SU-DHL-6 (cell line): ENCODE measurements around the gene POR.
"Not testable (repeated sequence)": the region's sequence is repeated elsewhere in the genome, so short reads cannot be mapped to it uniquely, and the experiment has no call there.

ENCODE experiments used
- H2AFZ ChIP-seq: fragments of 200-600 bp; sonication (generic); 2 replicates; pipeline ENCODE4 v1.6.1; 2014; ENCODE audit warnings: low read depth, mild to moderate bottlenecking, moderate library complexity, mixed read lengths, antibody characterized with exemption, low read length; ENCODE audit not compliant: severe bottlenecking
- H3F3A ChIP-seq: fragments of 200-600 bp; shearing (Covaris generic); 2 replicates; pipeline ENCODE4 v1.6.0; 2016; ENCODE audit warnings: antibody characterized with exemption, mild to moderate bottlenecking; ENCODE audit not compliant: insufficient read depth
- H3K27ac ChIP-seq: fragments of 200-600 bp; sonication (generic); 2 replicates; pipeline ENCODE4 v1.5.1; 2016; ENCODE audit warnings: low read depth, mild to moderate bottlenecking, low read length, moderate library complexity, mixed read lengths
- H3K27me3 ChIP-seq: fragments of 200-600 bp; sonication (generic), shearing (Covaris generic); 2 replicates; pipeline ENCODE4 v1.6.0; 2014; ENCODE audit warnings: mild to moderate bottlenecking, low read length
- H3K36me3 ChIP-seq: fragments of 200-600 bp; sonication (generic); 2 replicates; pipeline ENCODE4 v1.6.1; 2014; ENCODE audit warnings: mild to moderate bottlenecking, low read length, mixed read lengths
- H3K4me2 ChIP-seq: fragments of 300-600, 200-600 bp; shearing (Covaris generic), sonication (generic); 2 replicates; pipeline ENCODE4 v1.6.0; 2014; ENCODE audit warnings: low read length, low read depth, mild to moderate bottlenecking; ENCODE audit not compliant: poor library complexity, severe bottlenecking
- H3K4me3 ChIP-seq: fragments of 200-600 bp; sonication (generic); 2 replicates; pipeline ENCODE4 v1.5.1; 2014; ENCODE audit warnings: antibody characterized with exemption, low read length, mild to moderate bottlenecking, mixed read lengths; ENCODE audit not compliant: insufficient read depth, poor library complexity, severe bottlenecking
- H3K79me2 ChIP-seq: fragments of 200-600 bp; sonication (generic); 2 replicates; pipeline ENCODE4 v1.6.1; 2014; ENCODE audit warnings: mild to moderate bottlenecking, low read length, moderate library complexity; ENCODE audit not compliant: insufficient read depth
- H3K9ac ChIP-seq: fragments of 200-600 bp; sonication (generic); 2 replicates; pipeline ENCODE4 v1.7.0; 2014; ENCODE audit warnings: mild to moderate bottlenecking, low read length
- H3K9me2 ChIP-seq: fragments of 200-600 bp; sonication (generic); replicated peaks from 2 replicates; pipeline ENCODE4 v1.6.1; 2014; ENCODE audit warnings: low read length; ENCODE audit not compliant: insufficient read depth
- H3K9me3 ChIP-seq: fragments of 200-600 bp; sonication (generic); 2 replicates; pipeline ENCODE4 v1.6.1; 2014; ENCODE audit warnings: low read length, mixed read lengths; ENCODE audit not compliant: insufficient read depth
- H4K20me1 ChIP-seq: fragments of 200-600 bp; sonication (generic); 2 replicates; pipeline ENCODE4 v1.6.1; 2014; ENCODE audit warnings: low read depth, mild to moderate bottlenecking, antibody characterized with exemption, low read length, moderate library complexity, mixed read lengths
- EZH2phosphoT487 ChIP-seq: fragments of 200-600 bp; sonication (generic), shearing (Covaris generic); conservative IDR thresholded peaks from 2 replicates; pipeline ENCODE4 v1.6.1; 2018; ENCODE audit warnings: mild to moderate bottlenecking, antibody characterized with exemption, low read length, moderate library complexity, mixed read lengths
- TF ChIP-seq, protein P1 (sequence below): fragments of 200-600 bp; sonication (generic); IDR thresholded peaks from one replicate; pipeline ENCODE4 v1.5.1; 2017; ENCODE audit warnings: antibody characterized with exemption, mild to moderate bottlenecking, low read length, moderate library complexity; ENCODE audit not compliant: insufficient read depth, poor library complexity, severe bottlenecking

The POR gene

DNA sequence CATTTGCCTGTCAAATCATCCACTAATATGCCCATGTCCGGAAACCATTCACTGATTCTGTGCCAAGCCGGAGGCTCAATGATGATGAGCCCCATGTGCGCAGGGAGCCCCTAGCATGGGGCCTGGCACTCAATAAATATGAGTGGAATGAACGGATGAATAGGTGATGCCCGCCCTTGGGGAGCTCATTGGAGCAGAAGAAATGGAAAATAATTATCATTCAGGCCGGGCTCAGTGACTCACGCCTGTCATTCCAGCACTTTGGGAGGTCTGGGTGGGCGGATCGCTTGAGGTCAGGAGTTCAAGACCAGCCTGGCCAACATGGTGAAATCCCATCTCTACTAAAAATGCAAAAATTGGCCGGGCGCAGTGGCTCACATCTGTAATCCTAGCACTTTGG, 25.1 kb upstream of the POR start:
- no peaks in the 10 kb centered on the region for H3K27me3 ChIP-seq
- H2AFZ ChIP-seq, result no peak overlapping the region
- no peaks in the 10 kb centered on the region for H3K9me3 ChIP-seq
- H3K79me2 ChIP-seq, result no peaks in the 10 kb centered on the region
- no peak overlapping the region for H3K9ac ChIP-seq
- TF ChIP-seq EZH2phosphoT487, result no peak
- TF ChIP-seq, protein P1, sequence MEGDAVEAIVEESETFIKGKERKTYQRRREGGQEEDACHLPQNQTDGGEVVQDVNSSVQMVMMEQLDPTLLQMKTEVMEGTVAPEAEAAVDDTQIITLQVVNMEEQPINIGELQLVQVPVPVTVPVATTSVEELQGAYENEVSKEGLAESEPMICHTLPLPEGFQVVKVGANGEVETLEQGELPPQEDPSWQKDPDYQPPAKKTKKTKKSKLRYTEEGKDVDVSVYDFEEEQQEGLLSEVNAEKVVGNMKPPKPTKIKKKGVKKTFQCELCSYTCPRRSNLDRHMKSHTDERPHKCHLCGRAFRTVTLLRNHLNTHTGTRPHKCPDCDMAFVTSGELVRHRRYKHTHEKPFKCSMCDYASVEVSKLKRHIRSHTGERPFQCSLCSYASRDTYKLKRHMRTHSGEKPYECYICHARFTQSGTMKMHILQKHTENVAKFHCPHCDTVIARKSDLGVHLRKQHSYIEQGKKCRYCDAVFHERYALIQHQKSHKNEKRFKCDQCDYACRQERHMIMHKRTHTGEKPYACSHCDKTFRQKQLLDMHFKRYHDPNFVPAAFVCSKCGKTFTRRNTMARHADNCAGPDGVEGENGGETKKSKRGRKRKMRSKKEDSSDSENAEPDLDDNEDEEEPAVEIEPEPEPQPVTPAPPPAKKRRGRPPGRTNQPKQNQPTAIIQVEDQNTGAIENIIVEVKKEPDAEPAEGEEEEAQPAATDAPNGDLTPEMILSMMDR, result no peak
- H3F3A ChIP-seq, result no peaks in the 10 kb centered on the region
- no peaks in the 10 kb centered on the region for H3K36me3 ChIP-seq
- H3K27ac ChIP-seq, result no peak overlapping the region
- no peak overlapping the region for H3K4me2 ChIP-seq
- H3K9me2 ChIP-seq, result no peaks in the 10 kb centered on the region
- no peaks in the 10 kb centered on the region for H4K20me1 ChIP-seq
- no peak overlapping the region for H3K4me3 ChIP-seq

- H4K20me1 ChIP-seq, H3K9me3 ChIP-seq, H3K9ac ChIP-seq, H3K79me2 ChIP-seq, H3K4me3 ChIP-seq, H3K4me2 ChIP-seq, H3K36me3 ChIP-seq, H3K27me3 ChIP-seq, H3K9me2 ChIP-seq, H3F3A ChIP-seq, H2AFZ ChIP-seq, H3K27ac ChIP-seq: not testable (repeated sequence)
Observed at GRCh38 chr7:75891237-75891636, 23.7 kb upstream of the POR start.

DNA sequence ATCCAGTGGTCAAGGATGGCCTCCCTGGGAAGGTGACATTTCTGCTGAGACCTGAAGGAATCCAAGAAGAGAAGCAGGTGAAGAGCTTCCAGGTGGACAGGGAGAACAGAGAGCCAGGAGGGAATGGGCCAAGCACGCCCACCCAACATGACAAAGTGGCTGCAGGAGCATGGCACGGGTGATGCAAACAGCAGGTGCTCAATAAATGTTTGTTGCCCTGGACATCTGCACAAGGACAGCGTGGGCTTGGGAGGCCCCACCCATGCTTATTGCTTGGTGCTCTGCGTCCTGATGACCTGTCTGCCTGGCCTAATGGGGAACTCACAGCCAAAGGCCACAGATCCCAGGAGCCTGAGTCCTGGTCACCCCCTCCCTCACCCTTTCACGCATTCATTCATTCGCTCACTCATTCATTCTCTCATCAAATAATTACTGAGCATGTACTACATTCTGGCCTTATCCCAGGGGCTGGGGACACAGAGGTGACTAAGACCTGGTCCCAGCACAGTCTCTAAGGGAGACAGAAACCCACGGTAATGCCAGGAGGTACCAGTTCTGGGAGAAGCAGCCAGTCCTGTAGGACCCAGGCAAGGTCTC, 23.0 kb upstream of the POR start:
- H3K9me2 ChIP-seq, result no peaks in the 10 kb centered on the region
- H3F3A ChIP-seq, result no peaks in the 10 kb centered on the region
- no peaks in the 10 kb centered on the region for H3K79me2 ChIP-seq
- H3K4me3 ChIP-seq, result no peak overlapping the region
- H3K27ac ChIP-seq, result no peak overlapping the region
- no peaks in the 10 kb centered on the region for H4K20me1 ChIP-seq
- H3K9ac ChIP-seq, result no peak overlapping the region
- no peaks in the 10 kb centered on the region for H3K36me3 ChIP-seq
- H3K27me3 ChIP-seq, result no peaks in the 10 kb centered on the region
- H3K9me3 ChIP-seq, result no peaks in the 10 kb centered on the region
- H2AFZ ChIP-seq, result no peak overlapping the region
- no peak overlapping the region for H3K4me2 ChIP-seq
- no peak for TF ChIP-seq EZH2phosphoT487
- TF ChIP-seq, protein P1, result no peak

DNA sequence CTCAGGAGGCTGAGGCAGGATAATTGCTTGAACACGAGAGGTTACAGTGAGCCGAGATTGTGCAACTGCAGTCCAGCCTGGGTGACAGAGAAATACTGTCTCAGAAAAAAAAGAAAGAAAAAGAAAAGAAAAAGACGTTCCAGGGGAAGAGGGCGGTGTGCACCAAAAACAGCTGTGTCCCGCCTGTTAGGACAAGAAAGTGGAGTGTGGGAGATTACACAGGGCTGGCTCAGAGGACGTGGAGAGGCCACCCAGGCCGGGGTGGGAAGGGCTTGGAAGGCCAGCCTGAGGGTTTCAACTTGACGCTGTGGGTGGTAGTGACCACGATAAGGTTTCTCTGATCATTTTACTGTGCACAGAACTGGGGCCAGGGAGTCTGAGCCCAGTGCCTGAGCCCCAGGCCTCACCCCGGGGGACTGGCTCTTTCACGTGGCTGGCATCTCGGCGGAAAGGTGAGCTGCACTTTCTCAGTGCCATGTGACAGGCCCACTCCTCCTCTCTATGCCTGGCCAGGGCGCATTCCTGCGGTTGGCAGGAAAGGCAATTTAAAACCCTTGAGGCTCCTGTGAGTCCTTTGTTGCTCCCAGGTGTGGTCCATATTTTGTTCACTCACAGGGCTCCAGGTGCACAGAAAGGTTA, 22.2 kb upstream of the POR start:
- no peaks in the 10 kb centered on the region for H3K9me2 ChIP-seq
- H3K27ac ChIP-seq, result no peak overlapping the region
- no peaks in the 10 kb centered on the region for H3F3A ChIP-seq
- H3K36me3 ChIP-seq, result no peaks in the 10 kb centered on the region
- no peak overlapping the region for H3K9ac ChIP-seq
- H2AFZ ChIP-seq, result no peak overlapping the region
- TF ChIP-seq, protein P1, result no peak
- no peak for TF ChIP-seq EZH2phosphoT487
- no peak overlapping the region for H3K4me3 ChIP-seq
- H3K79me2 ChIP-seq, result no peaks in the 10 kb centered on the region
- no peaks in the 10 kb centered on the region for H4K20me1 ChIP-seq
- no peaks in the 10 kb centered on the region for H3K27me3 ChIP-seq
- no peaks in the 10 kb centered on the region for H3K9me3 ChIP-seq
- H3K4me2 ChIP-seq, result no peak overlapping the region
